ENCODE data around the gene KNDC1.
A peak's percentile ranks its signal among the peaks of the same experiment; 100 is the strongest.
"Not testable (repeated sequence)": the region's sequence is repeated elsewhere in the genome, so short reads cannot be mapped to it uniquely, and the experiment has no call there.

Gene KNDC1

DNA sequence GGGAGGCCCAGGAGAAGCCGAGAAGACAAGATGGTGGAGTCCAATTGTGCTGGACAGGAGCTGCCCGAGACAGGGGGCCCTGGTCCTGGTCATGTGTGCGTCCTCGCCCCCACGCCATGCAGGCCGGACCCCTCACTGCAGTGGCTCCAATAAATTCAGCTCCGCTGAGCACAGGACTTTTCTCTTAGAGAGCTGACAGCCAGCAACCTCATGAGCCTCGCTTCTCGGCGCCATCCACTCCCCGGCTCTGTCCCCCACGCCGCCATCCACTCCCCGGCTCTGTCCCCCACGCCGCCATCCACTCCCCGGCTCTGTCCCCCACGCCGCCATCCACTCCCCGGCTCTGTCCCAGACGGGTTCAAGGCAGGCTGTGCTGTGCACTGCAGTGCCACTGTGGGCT, 67.2 kb downstream of the KNDC1 start:
- DNase-seq = no peak

DNA sequence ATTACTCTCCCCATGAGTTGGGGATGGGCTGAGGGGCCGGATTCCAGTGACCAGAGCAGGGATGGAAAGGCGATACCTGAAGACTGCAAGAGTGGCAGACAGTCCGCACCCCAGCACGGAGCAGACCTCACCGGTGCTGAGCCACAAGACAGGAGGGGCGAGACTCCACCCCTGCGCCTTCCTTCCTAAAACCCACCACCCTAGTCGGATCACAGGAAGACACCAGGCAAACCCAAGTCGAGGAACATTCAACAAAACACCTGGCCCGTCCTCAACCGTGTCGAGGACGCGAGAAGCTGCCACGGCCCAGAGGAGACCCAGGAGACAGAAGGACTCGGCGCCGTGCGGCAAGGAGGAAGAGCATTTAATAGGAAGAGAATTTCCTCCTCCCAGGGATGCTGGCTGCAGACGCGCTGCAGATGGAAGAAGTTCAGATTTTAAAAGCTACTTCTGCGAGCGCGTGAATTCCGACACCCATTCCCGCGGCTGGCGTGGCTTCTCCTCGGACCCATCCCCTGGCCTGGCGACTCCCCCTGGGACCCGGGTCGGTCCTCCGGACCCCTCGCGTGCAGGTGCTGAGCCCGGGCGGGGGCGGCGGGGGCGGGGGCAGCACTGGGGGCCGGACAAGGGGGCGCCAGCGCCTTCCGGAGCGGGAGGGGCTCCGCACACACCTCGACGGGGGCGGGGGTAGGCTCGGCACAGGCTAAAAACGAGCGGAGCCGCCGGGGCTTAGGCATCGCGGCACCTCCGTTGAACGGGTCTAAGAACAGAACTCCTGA, 69.4 kb downstream of the KNDC1 start:
- no peak for DNase-seq

DNA sequence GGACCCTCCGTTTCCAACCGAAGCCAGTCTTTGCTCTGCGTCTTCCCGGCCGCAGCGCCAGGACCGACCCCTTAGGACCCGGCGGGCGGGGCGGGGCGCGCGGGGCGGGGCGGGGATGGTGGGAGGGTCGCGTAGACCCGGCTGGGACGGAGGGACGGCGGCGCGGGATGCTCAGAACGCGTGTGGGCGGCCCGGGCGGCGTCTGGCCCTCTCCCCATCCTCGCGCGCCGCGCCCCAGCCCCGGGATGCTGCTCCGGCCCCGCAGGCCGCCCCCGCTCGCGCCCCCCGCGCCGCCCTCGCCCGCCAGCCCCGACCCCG, 70.0 kb downstream of the KNDC1 start, which contains the start of gene UTF1:
Gene UTF1, plus strand, starts transcription at position 174 of the 318 bp plus-strand sequence. Its CDS starts 72 bp downstream, at position 246.
- DNase-seq = no peak

DNA sequence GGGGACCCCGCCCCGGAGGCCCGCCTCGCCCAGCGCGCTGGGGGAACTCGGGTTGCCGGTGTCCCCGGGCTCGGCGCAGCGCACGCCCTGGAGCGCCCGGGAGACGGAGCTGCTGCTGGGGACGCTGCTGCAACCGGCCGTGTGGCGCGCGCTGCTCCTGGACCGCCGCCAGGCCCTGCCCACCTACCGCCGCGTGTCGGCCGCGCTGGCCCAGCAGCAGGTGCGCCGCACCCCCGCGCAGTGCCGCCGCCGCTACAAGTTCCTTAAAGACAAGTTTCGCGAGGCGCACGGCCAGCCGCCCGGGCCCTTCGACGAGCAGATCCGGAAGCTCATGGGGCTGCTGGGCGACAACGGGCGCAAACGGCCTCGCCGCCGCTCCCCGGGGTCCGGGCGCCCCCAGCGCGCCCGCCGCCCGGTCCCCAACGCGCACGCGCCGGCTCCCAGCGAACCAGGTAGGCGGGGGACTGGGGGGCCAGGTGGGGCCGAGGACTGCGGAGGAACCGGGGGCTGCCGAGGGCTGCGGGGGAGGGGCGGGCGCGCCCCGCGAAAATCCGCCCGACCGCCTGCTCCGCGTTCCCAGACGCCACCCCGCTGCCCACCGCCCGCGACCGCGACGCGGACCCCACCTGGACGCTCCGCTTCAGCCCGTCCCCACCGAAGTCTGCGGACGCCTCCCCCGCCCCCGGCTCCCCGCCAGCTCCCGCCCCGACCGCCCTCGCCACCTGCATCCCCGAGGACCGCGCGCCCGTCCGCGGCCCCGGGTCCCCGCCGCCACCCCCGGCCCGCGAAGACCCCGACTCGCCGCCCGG, 70.6 kb downstream of the KNDC1 start:
- no peak for DNase-seq

DNA sequence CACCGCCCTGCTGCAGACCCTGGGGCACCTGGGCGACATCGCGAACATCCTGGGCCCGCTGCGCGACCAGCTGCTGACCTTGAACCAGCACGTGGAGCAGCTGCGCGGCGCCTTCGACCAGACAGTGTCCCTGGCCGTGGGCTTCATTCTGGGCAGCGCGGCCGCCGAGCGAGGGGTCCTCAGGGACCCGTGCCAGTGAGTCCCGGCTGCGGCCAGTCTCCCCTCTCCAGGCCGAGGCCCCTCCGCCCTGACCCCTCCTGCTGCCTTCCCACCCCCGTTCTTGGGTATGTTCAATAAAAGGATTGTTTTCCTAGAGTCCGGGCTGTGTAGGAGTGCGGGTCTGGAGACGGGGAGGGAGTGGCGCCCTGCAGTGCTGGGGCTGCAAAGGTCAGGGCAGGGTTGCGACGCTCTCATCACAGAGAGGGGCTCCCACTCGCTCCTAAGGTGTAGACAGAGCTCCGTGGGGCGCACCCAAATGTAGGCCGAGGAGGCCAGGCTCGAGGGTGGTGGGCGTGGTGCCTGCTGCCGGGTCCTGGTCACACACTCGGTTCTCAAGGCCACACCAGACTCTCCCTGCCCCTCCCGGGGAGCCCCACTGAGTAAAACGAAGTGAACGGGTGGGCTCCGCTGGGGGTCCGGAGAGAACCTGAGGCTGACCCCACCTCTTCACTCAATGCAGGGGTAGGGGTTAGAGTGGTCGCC, 71.4 kb downstream of the KNDC1 start:
- DNase-seq = no peak

DNA sequence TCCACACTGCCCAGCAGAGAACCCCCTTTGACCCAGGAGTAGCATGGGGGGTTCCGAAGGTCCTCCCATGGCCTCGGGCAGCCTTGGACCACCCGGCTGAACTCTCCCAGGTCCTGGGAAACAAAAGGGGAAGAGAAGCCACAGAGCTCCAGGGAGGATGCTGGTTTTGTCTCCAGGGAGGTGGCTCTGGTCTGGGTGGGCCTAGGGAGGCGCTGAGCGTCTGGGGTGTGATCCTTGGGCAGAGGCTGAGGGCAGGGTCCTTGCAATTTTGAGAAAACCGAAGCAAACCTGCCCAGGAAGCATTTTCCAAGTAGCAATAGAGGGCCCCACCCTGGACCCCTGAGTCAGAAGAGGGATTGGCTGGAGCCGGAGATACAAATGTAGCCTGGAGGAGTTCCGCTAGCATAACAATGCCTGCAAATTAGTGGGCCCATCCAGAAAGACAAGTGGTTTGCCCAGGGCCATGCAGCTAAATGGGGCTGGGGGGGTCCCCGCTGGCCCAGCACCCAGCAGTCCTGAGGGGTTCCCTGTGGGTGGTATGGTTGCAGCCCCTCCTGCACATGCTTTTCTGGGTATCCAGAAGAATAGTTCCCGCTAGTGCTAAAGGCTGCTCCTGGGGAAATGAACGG, 72.0 kb downstream of the KNDC1 start:
- DNase-seq = no peak

DNA sequence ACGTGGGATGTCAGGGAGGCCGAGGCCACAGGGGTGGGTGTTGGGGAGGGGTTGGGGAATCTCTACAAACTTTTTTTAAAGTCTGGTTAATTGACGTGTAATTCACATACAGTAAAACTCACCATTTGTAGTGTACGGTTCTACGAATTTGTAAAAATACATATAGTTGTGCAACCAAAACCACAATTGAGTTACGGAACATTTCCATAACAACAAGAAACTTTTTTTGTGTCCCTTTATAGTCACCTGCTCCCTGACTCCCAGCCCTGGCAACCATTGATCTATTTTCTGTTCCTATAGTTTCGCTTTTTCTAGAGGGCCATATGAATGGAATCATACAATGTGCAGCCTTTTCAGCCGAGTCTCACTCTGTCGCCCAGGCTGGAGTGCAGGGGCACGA, 74.8 kb downstream of the KNDC1 start:
- DNase-seq = not testable (repeated sequence)

DNA sequence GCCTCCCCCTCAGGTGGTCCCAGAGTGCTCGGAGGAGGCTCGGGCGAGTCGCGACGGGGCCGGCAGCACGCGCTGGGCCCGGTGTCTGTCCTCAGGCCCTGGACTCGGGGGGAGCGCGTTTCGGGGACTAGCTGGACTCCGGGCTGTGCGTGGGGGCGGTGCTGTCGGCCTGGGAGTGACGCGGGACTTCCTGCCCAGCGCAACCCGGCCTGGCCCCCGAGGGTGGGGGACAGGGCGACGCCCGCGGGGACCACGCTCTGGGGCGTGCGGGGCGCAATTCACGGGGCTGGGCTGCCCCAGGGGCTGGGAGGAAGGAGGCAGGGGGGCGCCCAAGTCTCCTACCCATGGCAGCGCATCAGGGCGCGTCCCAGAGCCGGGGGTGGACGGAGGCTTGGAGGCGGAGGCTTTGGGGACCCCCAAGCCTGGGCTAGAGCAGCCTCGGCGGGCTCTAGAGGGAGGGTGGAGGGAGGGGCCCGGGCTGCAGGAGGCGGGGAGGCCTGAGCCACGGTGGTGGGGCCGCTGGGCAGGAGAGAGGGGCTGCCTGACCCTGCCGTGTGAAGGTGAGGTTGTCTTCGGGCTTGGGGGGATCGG, 75.3 kb downstream of the KNDC1 start:
- DNase-seq = no peak

DNA sequence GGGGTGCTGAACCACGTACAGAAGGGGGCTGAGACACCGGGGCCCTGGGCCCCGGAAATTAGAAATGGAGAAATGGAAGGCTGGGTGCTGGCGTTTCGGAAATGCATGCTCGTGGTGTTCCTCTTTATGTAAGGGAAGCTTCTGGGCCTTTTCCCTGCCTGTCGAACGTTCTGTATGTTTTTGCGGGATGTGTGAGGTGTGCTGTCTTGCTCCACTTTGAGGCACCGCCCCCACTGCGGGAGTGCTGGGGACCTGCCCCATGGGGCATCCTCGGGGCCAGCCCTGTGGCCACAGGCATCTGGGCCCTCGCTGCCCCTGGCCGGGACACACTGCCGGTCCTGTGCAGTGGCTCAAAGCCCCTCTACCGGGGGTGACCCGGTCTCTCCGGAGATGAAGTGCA, 75.9 kb downstream of the KNDC1 start:
- DNase-seq = peak; percentile 46 to 57

DNA sequence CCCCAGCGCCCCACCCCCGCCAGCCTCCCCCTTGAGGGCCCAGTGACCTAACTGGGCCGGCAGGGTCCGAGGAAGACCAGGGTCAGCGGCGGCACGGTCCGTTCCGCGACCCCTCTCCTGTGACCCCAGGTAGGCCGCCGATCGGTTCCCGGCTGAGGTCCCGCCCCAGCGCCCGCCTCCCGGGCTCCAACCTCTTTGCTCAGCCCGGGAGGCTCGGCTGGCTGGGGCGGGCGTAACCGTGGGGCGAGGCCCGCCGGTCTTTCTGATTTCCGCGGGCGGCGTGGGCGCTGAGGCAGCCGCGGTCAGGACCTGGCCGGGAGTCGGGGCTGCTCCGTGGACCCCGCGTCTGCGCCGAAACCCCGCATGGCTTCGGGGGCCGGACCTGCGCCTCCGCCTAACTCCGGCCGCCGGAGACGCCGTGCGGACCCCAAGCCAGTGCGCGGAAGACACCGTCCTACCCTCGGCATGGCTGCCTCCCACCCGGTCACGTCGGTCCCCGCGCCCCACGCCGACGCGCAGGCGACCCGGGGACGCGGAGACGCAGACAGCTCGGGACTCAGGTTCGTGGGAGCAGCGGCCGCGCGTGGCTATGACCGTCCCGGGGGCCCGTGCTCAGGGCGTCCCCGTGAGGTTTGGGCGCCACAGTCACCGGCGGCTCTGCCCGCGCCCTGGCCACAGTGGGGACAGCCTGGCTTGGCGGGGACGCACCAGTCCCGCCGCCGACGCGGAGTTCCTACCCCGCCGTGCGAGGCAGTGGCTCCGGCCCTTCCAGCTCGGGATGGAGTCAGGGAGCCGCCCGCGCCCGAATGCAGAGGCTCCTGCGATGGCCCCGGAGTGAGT, 76.6 kb downstream of the KNDC1 start:
- DNase-seq = no peak

DNA sequence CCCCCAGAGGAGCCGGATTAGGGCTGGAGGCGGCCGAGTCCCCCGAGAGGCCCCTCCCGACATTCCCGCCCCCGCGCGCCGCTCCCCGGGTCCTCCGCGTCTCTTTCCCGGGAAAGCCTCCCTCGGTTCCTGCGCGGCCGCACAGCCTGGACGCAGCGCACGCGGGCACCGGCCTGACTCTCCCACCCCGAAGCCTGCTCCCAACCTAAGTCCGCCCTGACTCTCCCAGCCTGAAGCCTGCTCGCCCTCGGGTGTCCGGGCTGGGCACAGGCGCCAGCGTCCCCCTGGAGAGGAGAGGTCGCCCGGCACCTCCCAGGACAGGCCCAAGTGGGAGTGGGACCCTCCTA, 77.2 kb downstream of the KNDC1 start:
- no peak for DNase-seq

DNA sequence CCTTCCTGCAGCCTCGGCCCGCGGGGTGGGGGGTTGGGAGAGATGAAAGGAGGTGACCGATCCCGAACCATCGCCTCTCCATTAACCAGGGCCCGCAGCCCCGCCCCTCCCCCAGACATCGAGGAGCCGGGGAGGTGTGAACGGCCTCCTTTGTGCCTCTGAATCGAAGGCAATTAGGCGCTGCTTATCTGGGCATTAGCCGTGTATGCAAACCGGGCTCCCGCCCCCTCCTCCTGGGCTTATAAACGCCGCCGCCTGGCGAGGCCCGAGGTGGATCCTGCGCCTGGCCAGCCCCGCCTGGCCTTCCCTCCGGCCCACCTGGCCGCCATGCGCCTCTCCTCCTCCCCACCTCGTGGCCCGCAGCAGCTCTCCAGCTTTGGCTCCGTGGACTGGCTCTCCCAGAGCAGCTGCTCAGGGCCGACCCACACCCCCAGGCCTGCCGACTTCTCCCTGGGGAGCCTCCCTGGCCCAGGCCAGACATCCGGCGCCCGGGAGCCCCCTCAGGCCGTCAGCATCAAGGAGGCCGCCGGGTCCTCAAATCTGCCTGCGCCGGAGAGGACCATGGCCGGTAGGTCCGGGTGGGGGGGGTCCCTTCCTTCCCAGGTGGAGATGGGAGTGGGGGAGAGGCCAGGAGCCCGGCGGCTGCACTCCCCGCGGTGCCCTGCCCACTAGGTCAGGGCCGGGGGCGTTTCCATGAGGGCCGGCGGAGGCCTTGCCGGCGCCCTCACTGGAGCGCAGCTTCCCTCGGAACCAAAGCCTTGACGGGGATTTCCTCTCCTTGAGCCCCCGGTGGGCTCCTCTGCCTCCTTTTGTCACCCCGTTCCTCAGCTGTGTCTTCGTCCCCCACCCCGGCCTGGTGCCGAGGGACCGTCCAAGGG, 77.8 kb downstream of the KNDC1 start, which contains the start of gene VENTX:
Gene VENTX, plus strand, starts transcription at position 268 of the 878 bp plus-strand sequence. Its CDS starts 60 bp downstream, at position 328.
- no peak for DNase-seq

DNA sequence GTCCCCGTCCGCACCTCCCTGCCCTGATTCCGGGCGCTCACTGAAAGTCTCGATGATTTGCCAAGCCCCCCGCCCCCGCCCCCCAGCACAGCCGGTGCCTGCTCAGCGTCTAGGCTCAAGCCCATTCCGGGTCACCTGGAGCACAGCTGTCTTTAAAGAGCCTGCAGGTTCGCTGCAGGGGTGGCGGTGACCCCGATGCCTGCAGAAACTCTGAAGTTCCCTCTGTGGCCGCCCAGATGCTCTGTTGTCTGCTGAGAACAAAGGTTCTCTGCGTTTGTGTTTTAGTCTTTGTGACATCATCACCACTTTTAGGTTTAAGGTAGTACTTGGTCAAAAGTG, 78.4 kb downstream of the KNDC1 start:
- DNase-seq = no peak

DNA sequence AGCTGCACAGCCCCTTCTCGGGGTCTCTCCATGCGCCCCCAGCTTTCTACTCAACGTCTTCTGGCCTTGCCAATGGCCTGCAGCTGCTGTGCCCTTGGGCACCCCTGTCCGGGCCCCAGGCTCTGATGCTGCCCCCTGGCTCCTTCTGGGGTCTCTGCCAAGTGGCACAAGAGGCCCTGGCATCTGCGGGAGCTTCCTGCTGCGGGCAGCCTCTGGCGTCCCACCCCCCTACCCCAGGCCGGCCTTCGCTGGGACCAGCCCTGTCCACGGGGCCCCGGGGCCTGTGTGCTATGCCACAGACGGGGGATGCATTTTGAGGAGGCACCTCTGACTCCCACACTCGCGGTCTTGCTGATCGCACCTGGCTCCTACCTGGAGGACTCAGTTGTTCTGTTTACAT, 80.0 kb downstream of the KNDC1 start:
- no peak for DNase-seq

DNA sequence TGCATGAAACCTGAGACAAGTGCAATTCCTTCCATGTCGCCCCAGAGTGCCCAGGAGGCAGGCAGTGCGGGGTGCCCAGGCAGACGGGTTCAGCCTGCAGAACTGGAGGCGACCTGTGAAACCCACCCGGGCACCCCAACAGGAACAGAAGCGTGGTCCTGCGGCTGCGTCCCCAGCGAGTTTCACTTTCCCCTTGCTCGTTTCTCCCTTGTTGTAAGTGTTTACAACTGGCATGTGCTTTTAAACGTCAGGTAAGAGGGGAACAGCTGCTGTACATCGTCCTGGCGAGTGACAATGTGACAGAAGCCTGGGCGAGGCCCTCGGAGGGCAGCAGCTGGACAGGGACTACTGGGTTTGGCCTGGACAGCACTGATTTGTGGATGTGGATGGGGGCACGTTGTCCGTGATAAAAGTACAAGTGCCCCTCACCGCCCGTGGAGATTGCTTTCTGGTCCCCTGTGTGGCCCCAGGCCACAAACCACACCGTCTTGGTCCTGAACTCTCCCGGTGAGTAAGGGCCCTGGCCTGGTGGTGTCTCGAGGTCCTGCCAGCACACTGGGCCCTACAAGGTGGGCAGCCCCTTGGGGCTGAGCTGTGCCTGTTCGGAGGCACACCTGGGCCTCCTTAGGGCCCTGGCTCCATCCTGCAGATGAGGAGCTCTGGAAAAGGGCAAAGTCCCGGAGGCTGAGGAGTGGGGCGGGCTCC, 81.6 kb downstream of the KNDC1 start:
- no peak for DNase-seq

DNA sequence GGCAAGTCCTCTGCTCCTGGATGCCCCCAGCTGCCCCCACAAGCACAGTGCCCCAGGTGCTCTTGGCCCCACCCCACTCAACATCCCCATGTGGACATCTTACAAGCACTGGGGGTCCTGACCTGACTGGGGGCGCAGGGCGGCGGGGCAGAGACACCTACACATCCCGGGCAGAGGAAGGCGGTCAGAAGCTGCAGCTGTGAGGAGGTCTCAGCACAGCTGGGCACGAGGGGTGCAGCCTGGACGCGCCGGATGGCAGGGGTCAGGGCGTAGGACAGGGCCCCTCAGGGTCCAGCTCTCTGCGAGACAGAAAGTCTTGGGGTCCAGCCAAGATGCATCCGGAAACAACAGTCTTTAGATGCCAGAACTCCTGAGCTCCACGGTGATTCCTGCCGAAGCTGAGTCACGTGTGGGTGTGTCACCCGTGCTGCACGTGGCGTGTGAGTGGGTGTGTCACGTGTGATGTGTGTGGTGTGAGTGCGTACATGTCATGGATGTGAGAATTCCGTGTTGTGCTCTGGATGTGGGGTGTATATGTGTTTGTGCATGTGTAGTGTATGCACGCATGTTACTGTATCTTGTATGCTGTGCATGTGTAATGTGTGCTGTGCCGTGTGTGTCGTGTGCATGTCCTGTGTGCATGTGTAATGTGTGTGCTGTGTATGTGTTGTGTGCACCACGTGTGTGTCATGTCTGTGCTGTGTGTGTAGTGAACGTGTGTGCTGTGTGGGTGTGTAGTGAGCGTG, 82.8 kb downstream of the KNDC1 start:
- no peak for DNase-seq

DNA sequence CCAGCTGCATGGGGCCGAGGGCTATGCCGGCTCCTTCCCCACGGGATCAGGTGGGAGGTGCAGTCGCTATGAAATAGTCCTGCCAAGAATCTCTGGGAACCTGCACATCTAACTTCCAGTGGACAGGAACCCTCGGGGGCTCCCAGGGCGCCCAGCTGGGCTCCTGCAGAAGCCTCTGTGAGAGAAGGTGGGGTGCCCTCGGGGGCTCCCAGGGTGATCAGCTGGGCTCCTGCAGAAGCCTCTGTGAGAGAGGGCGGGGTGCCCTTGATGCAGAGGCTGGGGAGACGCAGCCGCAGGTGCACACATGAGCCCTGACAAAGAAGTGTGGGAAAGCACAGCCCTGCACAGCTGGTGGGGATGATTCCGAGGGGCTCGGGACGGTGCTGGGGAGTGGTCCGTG, 83.6 kb downstream of the KNDC1 start:
- DNase-seq = no peak

DNA sequence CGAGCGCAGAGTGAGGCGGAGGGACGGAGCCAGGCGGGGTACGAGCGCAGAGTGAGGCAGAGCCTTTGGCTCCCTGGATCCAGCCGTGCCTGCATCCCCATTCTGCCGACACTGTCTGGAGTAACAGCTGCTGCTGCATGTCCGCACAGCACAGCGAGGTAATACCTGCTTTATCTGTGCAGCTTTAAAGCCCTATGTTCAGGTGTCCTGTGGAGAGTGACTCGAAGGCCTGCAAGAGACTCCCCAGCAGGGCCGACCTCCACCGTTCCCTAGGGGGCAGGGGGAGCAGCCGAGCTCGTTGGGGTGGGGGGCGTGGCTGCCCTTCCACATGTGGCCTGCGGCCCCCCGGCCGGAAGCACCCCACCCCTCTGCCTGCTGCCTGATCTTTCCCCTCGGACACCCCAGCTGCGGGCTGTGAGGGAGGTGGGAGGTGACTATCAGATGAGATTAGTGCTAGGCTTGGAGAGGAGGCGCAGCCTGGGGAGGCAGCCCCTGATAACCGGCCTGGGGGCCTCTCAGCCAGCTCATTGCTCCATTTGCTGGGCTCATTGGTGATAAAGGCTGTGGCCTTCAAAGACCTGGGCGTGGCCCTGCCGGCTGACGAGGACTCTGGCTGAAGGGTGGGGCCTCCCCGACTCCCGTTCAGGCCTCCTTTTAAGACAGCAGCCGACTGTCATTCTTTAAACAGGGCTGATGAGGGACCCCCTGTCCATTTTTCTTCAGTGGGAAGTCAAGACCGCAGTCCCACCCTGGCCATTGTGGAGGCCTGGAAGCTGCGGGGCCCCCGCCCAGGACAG, 85.6 kb downstream of the KNDC1 start:
- no peak for DNase-seq

DNA sequence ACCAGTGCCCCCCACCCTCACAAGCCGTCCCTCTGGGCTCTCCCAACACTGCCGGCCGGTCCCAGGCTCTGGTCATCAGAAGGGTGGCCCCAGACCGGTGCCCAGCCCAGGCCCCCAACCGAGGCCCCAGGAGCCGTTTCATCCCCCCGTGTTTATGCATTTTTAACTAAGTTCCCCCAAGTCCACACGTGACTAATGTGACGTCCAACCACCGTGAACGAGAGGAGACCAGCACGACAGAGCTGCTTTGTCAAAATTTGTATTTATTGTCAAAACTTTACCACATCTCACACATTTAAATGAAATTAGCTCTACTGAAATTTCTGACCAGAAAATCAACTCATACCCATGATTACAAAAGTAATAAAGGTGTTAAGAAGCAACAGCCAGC, 86.2 kb downstream of the KNDC1 start:
- DNase-seq = no peak

Measured in Kasumi-1 (cell line).